Measurements from ENCODE around the gene ARHGAP29. TPM values are rescaled to one million over a fixed set of nuclear protein-coding genes. Genes with fewer than 3 reads are reported as not detected.
"Not testable (repeated sequence)": the region's sequence is repeated elsewhere in the genome, so short reads cannot be mapped to it uniquely, and the experiment has no call there.

ARHGAP29 gene
- polyA plus RNA-seq, 1 experiment, result 30.4 TPM

DNA sequence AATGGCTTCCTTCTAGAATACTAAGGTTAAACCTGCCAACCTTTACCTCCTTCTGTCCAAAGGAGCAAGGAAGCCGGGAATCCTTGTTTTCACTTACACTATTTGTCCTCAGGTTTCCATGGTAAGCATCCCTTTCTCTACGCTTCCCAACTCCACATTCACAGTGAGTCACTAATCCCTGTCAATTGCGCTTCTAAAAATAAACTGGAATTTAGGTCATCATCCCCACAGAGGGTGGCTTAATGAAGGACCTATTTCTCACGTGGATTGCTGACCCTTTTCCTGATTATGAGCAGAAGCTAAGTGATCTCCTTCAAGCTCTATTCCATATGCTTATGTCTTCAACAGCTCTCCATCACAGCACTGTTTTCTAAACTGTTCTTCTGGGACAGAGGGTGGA, 76.6 kb downstream of the ARHGAP29 start:
- Histone ChIP-seq H3K27me3 (ENCODE audit: control insufficient read depth, insufficient read depth, low read length) (no peaks in the 10 kb centered on the region), H3K27ac (ENCODE audit: low read depth, low read length) (no peak overlapping the region), H3K9me3 (ENCODE audit: control insufficient read depth, insufficient read depth, low read length) (peaks cover under 1% of the 10 kb centered on the region), H3K4me3 (ENCODE audit: low read depth, low read length) (no peak overlapping the region)
- DNase-seq (ENCODE audit: low read depth, low spot score), result peak; percentile 30
- CTCF ChIA-PET, result interaction anchor here (1.3 kb wide), 1 partner anchor 99 kb away, joined by 3 read pairs; no protein-coding TSS in a partner anchor
- TF ChIP-seq, protein P1, sequence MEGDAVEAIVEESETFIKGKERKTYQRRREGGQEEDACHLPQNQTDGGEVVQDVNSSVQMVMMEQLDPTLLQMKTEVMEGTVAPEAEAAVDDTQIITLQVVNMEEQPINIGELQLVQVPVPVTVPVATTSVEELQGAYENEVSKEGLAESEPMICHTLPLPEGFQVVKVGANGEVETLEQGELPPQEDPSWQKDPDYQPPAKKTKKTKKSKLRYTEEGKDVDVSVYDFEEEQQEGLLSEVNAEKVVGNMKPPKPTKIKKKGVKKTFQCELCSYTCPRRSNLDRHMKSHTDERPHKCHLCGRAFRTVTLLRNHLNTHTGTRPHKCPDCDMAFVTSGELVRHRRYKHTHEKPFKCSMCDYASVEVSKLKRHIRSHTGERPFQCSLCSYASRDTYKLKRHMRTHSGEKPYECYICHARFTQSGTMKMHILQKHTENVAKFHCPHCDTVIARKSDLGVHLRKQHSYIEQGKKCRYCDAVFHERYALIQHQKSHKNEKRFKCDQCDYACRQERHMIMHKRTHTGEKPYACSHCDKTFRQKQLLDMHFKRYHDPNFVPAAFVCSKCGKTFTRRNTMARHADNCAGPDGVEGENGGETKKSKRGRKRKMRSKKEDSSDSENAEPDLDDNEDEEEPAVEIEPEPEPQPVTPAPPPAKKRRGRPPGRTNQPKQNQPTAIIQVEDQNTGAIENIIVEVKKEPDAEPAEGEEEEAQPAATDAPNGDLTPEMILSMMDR (IDR thresholded peaks at IDR 0.05; ENCODE audit: low read depth, low read length), result no peak
- POLR2A ChIA-PET, result no interaction called here

DNA sequence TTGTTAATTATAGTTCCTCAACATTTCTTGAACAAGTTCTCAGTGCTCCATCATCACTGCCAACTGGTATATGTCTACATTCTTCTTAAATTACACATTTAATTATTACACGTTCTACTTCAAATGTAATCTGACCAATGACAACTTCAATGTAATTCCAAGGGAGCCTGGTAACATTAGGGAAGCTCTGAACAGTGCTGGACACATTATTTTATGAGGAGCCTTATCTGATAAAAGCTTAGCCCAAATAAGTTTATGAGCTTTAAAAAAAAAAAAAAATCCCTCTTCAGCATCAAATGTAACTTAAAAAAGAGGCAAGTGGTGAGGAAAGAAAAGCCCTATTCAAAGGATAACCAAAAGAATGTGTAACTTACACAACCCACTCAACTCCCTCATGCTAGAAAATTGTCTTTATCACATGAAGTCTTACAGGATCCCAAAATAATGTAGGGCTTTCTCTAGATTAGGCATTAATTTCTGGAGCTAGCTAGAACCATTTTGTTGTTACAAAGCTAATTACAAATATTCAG, 81.2 kb downstream of the ARHGAP29 start:
- TF ChIP-seq, protein P1 (IDR thresholded peaks at IDR 0.05; ENCODE audit: low read depth, low read length), result no peak
- CTCF ChIA-PET, result interaction anchor here (0.6 to 0.9 kb wide), 2 partner anchors 34 to 179 kb away, joined by 3 read pairs; no protein-coding TSS in a partner anchor
- no peak overlapping the region for H3K27ac ChIP-seq (ENCODE audit: low read depth, low read length)
- no peaks in the 10 kb centered on the region for H3K9me3 ChIP-seq (ENCODE audit: control insufficient read depth, insufficient read depth, low read length)
- no peak overlapping the region for H3K4me3 ChIP-seq (ENCODE audit: low read depth, low read length)
- no peak for DNase-seq (ENCODE audit: low read depth, low spot score)
- no peaks in the 10 kb centered on the region for H3K27me3 ChIP-seq (ENCODE audit: control insufficient read depth, insufficient read depth, low read length)
- POLR2A ChIA-PET, result no interaction called here

DNA sequence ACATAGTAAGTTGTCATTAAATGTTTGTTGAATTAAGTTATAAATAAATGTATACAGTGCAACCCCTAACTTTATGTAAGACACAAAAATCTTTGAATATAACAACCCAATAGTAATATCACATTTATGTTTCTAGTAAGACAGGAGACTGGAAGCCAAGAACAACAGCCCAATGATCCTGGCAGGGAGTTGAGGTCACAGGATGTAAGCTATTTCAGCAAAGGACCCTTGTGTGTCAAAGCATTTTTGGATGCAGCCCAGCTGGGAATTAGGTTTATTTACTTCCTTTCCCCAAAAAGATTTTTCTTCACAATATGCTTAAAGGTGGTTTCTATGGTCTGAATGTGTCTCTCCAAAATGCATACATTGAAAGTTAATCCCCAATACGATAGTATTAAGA, 82.4 kb downstream of the ARHGAP29 start:
- DNase-seq (ENCODE audit: low read depth, low spot score), result no peak
- TF ChIP-seq, protein P1 (IDR thresholded peaks at IDR 0.05; ENCODE audit: low read depth, low read length), result no peak
- no peak overlapping the region for H3K4me3 ChIP-seq (ENCODE audit: low read depth, low read length)
- no peaks in the 10 kb centered on the region for H3K9me3 ChIP-seq (ENCODE audit: control insufficient read depth, insufficient read depth, low read length)
- ChIA-PET POLR2A (interaction anchor here (1.1 kb wide), 1 partner anchor 93 kb away, joined by 3 read pairs; no protein-coding TSS in a partner anchor), CTCF (interaction anchor here (1.1 to 1.4 kb wide), 2 partner anchors 93 to 180 kb away, joined by 3 read pairs; no protein-coding TSS in a partner anchor)
- no peaks in the 10 kb centered on the region for H3K27me3 ChIP-seq (ENCODE audit: control insufficient read depth, insufficient read depth, low read length)
- H3K27ac ChIP-seq (ENCODE audit: low read depth, low read length), result no peak overlapping the region

DNA sequence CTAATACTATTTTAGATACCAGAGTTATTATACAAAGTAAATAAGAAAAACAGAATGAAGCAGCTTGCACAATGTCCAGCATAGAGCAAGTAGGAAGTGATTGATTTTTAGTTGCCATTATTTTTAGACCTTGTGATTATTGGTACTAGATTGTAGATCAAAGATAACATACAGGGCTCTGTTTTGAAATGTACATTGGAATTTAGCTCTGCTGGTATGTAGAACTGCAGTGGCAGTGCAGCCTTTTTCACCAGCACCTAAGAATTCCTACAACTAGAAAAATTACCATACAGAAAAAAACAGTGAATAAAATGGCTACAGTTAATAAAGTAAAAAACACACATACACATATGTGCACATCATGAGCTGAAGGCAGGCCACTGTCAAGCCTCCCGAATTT, 84.3 kb downstream of the ARHGAP29 start:
- ChIA-PET CTCF (no interaction called here), POLR2A (no interaction called here)
- Histone ChIP-seq H3K27me3 (ENCODE audit: control insufficient read depth, insufficient read depth, low read length) (no peaks in the 10 kb centered on the region), H3K9me3 (ENCODE audit: control insufficient read depth, insufficient read depth, low read length) (no peaks in the 10 kb centered on the region), H3K27ac (ENCODE audit: low read depth, low read length) (no peak overlapping the region), H3K4me3 (ENCODE audit: low read depth, low read length) (no peak overlapping the region)
- TF ChIP-seq, protein P1 (IDR thresholded peaks at IDR 0.05; ENCODE audit: low read depth, low read length), result no peak
- no peak for DNase-seq (ENCODE audit: low read depth, low spot score)

DNA sequence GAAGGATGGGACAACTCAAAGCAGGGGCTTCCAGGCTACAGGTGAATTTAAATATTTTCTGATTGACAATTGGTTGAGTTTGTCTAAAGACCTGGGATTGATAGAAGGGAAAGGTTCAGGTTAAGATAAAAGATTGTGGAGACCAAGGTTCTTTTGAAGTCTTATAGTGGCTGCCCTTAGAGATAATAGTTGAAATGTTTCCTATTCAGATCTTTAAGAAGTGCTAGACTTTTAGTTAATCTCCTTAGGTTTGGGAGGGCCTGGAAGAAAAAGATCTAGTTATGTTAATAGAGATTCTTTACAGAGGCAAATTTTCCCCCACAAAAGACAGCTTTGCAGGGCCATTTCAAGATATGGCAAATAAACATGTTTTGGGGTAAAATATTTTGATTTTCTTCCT, 88.2 kb downstream of the ARHGAP29 start:
- CTCF ChIA-PET, result interaction anchor here (1.0 kb wide), 1 partner anchor 186 kb away, joined by 6 read pairs; no protein-coding TSS in a partner anchor
- POLR2A ChIA-PET; H3K9me3 ChIP-seq (ENCODE audit: control insufficient read depth, insufficient read depth, low read length); DNase-seq (ENCODE audit: low read depth, low spot score); H3K4me3 ChIP-seq (ENCODE audit: low read depth, low read length); H3K27me3 ChIP-seq (ENCODE audit: control insufficient read depth, insufficient read depth, low read length); H3K27ac ChIP-seq (ENCODE audit: low read depth, low read length): not testable (repeated sequence)

Data from AG04450 (cell line).